Embryonic facial prominence (tissue), 1 donor: Measurements from ENCODE around the gene PLAC1.

Source experiments
- DNase-seq: peaks from one replicate; pipeline ENCODE4 v3.0.0-alpha.2; 2016; ENCODE audit errors: extremely low spot score

The PLAC1 gene

GRCh38 chrX:134670134-134670924 is 12.1 kb upstream of the PLAC1 start:
- no peak for DNase-seq

GRCh38 chrX:134669378-134670098 is 11.3 kb upstream of the PLAC1 start:
- DNase-seq, result no peak

GRCh38 chrX:134664202-134664601 is 5.9 kb upstream of the PLAC1 start:
- no peak for DNase-seq

- DNase-seq, result no peak
These were observed 3.0 kb upstream of the PLAC1 start for GRCh38 chrX:134661295-134661694.

GRCh38 chrX:134660627-134661026 is 2.4 kb upstream of the PLAC1 start:
- DNase-seq, result no peak

- DNase-seq, result no peak
These were observed 1.5 kb upstream of the PLAC1 start for GRCh38 chrX:134659761-134660160.

- no peak for DNase-seq
These were observed 421 bp upstream of the PLAC1 start for GRCh38 chrX:134658760-134659023.

GRCh38 chrX:134654398-134655012 is 3.8 kb downstream of the PLAC1 start:
- no peak for DNase-seq

- no peak for DNase-seq
These were observed 4.4 kb downstream of the PLAC1 start for GRCh38 chrX:134653835-134654234.

- no peak for DNase-seq
These were observed 7.6 kb downstream of the PLAC1 start for GRCh38 chrX:134650701-134651100.

GRCh38 chrX:134649770-134650169 is 8.5 kb downstream of the PLAC1 start:
- DNase-seq, result no peak

- no peak for DNase-seq
These were observed 10.8 kb downstream of the PLAC1 start for GRCh38 chrX:134647477-134647877.

- DNase-seq, result no peak
These were observed 11.6 kb downstream of the PLAC1 start for GRCh38 chrX:134646691-134647090.

GRCh38 chrX:134645936-134646543 is 12.2 kb downstream of the PLAC1 start:
- DNase-seq, result no peak

- DNase-seq, result no peak
These were observed 15.9 kb downstream of the PLAC1 start for GRCh38 chrX:134642386-134642785.

GRCh38 chrX:134641346-134641745 is 16.9 kb downstream of the PLAC1 start:
- no peak for DNase-seq

GRCh38 chrX:134640914-134641313 is 17.4 kb downstream of the PLAC1 start:
- DNase-seq, result no peak

- DNase-seq, result no peak
These were observed 21.4 kb downstream of the PLAC1 start for GRCh38 chrX:134636851-134637250.

GRCh38 chrX:134634691-134635090 is 23.6 kb downstream of the PLAC1 start:
- no peak for DNase-seq

- no peak for DNase-seq
These were observed 24.4 kb downstream of the PLAC1 start for GRCh38 chrX:134633832-134634231.

GRCh38 chrX:134633394-134633793 is 24.9 kb downstream of the PLAC1 start:
- no peak for DNase-seq

GRCh38 chrX:134632355-134632754 is 25.9 kb downstream of the PLAC1 start:
- DNase-seq, result no peak
